Prostate gland (tissue), 2 donors: ENCODE results near the gene TEAD4.
A peak's percentile ranks its signal among the peaks of the same experiment; 100 is the strongest.

Experiments used
- POLR2A ChIP-seq: fragments of 450-650 bp; IDR thresholded peaks from one replicate; pipeline ENCODE4 v1.6.1; 2016; ENCODE audit warnings: antibody characterized with exemption, mild to moderate bottlenecking
- POLR2AphosphoS5 ChIP-seq: sonication (generic); formaldehyde crosslinking; IDR thresholded peaks from one replicate; pipeline ENCODE4 v1.6.1; 2017; ENCODE audit warnings: antibody characterized with exemption
- TF ChIP-seq, protein P1 (sequence below), 4 experiments: fragments of 200-600 bp in 2 of 4; fragments of 450-650 bp in 2 of 4; sonication (generic) in 2 of 4; IDR thresholded peaks; 1 replicate in 3 of 4; 2 replicates in 1 of 4; pipeline ENCODE4 v1.5.1; 2016 to 2019; ENCODE audit warnings: antibody characterized with exemption in 4 of 4, mild to moderate bottlenecking in 2 of 4, moderate library complexity in 2 of 4

DNA sequence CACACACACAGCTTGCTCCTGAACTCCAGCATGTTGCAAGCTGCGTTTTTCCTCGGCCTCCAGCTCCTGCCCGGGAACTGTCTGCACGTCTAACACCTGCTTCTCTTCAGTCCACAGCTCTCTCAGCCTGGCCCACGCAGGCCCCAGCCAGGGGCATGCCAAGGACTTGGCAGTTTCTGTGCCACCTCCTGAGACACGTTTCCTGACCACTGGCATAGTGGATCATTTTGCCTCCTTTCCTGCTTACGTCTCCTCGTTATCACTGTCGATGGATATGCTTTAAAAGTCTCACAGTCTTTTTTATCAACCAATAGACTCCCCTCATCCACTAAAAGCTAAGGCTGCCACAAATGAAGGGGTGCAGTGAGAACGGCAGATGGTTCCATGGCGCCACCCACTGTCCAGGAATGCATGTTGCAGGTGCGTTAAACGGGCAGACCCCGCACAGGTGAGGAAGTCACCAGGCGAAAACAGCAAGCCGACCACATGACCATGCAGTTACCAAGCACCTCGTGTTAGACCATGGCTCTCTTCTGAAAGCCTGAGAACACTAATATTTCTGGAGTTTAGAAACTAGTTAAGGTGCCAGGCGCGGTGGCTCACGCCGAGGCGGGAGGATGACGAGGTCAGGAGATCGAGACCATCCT lies 14.7 kb upstream of the TEAD4 start:
- TF ChIP-seq, protein P1, sequence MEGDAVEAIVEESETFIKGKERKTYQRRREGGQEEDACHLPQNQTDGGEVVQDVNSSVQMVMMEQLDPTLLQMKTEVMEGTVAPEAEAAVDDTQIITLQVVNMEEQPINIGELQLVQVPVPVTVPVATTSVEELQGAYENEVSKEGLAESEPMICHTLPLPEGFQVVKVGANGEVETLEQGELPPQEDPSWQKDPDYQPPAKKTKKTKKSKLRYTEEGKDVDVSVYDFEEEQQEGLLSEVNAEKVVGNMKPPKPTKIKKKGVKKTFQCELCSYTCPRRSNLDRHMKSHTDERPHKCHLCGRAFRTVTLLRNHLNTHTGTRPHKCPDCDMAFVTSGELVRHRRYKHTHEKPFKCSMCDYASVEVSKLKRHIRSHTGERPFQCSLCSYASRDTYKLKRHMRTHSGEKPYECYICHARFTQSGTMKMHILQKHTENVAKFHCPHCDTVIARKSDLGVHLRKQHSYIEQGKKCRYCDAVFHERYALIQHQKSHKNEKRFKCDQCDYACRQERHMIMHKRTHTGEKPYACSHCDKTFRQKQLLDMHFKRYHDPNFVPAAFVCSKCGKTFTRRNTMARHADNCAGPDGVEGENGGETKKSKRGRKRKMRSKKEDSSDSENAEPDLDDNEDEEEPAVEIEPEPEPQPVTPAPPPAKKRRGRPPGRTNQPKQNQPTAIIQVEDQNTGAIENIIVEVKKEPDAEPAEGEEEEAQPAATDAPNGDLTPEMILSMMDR (IDR thresholded peaks at IDR 0.05): peak; percentile 56 to 82 (median 68)
- TF ChIP-seq POLR2A (no peak), POLR2AphosphoS5 (no peak)
